Gastroesophageal sphincter (tissue), 4 donors: ENCODE results near the gene AGBL1. TPM values are rescaled to one million over a fixed set of nuclear protein-coding genes. Genes with fewer than 3 reads are reported as not detected.

ENCODE experiments used
- ATAC-seq: fragments of 150-250 bp; one replicate; pipeline ENCODE4 v1.9.1; 2016; ENCODE audit warnings: mild to moderate bottlenecking, moderate library complexity
- H3K27ac ChIP-seq, 4 donors: fragments of 200-600 bp; sonication (generic) in 3 of 4; 1 replicate in 3 of 4; 2 replicates in 1 of 4; pipeline ENCODE4 v1.5.1; 2016 to 2019
- H3K27me3 ChIP-seq: fragments of 200-600 bp; sonication (generic); one replicate; pipeline ENCODE4 v1.5.1; 2019
- H3K36me3 ChIP-seq, 2 donors: fragments of 200-600 bp; sonication (generic); one replicate each; pipeline ENCODE4 v1.5.1; 2019; ENCODE audit warnings: control low read depth in 1 of 2
- H3K4me1 ChIP-seq, 3 donors: fragments of 200-600 bp; sonication (generic); 1 replicate in 2 of 3; 2 replicates in 1 of 3; pipeline ENCODE4 v1.5.1; 2016 to 2019; ENCODE audit warnings: control low read depth in 2 of 3
- H3K4me3 ChIP-seq, 2 donors: fragments of 200-600 bp; sonication (generic); one replicate each; pipeline ENCODE4 v1.5.1; 2019; ENCODE audit warnings: mild to moderate bottlenecking in 1 of 2, moderate library complexity in 1 of 2
- H3K9me3 ChIP-seq, 3 donors: fragments of 200-600 bp; sonication (generic); one replicate each; pipeline ENCODE4 v1.5.1; 2017 to 2019; ENCODE audit warnings: control low read depth in 2 of 3
- EP300 ChIP-seq: sonication (generic); formaldehyde crosslinking; IDR thresholded peaks from one replicate; pipeline ENCODE4 v1.6.1; 2017; ENCODE audit warnings: antibody characterized with exemption, mild to moderate bottlenecking
- POLR2A ChIP-seq, 2 donors: fragments of 450-650 bp; IDR thresholded peaks; one replicate each; pipeline ENCODE4 v1.6.1; 2017; ENCODE audit warnings: antibody characterized with exemption in 2 of 2, mild to moderate bottlenecking in 2 of 2, moderate library complexity in 1 of 2
- POLR2AphosphoS5 ChIP-seq: sonication (generic); formaldehyde crosslinking; IDR thresholded peaks from one replicate; pipeline ENCODE4 v1.6.1; 2017; ENCODE audit warnings: antibody characterized with exemption
- WGBS, 2 donors: methylation state at CpG; one replicate each; pipeline ENCODE4 v1.1.5; 2018; ENCODE audit warnings: low coverage in 1 of 2; 5-methylcytosine and 5-hydroxymethylcytosine counted together
- total RNA-seq, 4 donors: library from RNA; depleted of rRNA; stranded (reverse); fragments of >200 nt; gene quantifications; one replicate each; pipeline ENCODE4 v1.1.0, GENCODE V29; 2016
- TF ChIP-seq, protein P1 (sequence below), 4 experiments: fragments of 200-600 bp in 2 of 4; fragments of 450-650 bp in 2 of 4; sonication (generic) in 1 of 4; IDR thresholded peaks; one replicate each; pipeline ENCODE4 v1.5.1; 2017 to 2019; ENCODE audit warnings: antibody characterized with exemption in 4 of 4, mild to moderate bottlenecking in 2 of 4, moderate library complexity in 2 of 4

AGBL1 gene
- total RNA-seq, 4 donors from 2014 or later, result 0.12 to 0.13 TPM; not detected in 2

DNA sequence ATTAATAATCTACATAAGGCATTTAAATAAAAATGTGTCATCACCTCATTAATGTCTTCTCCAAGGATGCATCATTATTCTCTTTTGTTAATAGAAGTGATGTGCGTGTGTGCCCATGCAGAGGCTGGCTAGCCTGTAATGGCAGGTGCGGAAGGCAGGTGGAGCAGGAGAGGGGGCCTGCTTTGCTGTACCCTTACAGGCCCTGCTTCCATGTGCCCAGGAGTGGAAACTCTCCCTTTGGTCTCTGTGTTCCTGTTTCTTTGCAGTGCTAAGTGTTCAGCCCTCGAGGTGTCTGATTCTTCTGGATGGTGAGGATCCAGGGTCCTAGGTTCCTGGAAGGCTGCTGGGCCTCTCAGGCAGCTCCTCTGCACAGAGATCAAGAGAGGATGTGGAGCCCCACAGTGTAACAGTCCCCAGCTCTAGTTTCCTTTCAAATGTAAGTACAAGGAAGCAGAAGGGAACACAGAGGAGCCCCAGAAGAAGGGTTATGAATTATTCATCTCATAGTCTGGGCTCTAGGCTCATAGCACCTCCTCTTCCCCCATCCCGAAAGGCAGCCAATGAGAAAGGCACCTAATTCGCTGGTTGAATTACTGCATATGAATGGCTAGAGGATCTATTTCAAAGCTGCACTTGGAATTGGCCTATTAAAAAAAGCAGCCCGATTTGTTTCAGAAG is 39.2 kb upstream of the AGBL1 start:
- ATAC-seq, result no peak
- Histone ChIP-seq H3K27ac (no peak overlapping the region), H3K9me3 (no peaks in the 10 kb centered on the region), H3K4me1 (no peaks in the 10 kb centered on the region), H3K27me3 (peaks cover 8% of the 10 kb centered on the region), H3K4me3 (no peak overlapping the region), H3K36me3 (no peaks in the 10 kb centered on the region)
- 73 to 92% methylated on average over 4 to 5 of the region's 6 CpGs for WGBS, 2 donors
- TF ChIP-seq POLR2A (IDR thresholded peaks at IDR 0.05), result no peak
- TF ChIP-seq, protein P1, sequence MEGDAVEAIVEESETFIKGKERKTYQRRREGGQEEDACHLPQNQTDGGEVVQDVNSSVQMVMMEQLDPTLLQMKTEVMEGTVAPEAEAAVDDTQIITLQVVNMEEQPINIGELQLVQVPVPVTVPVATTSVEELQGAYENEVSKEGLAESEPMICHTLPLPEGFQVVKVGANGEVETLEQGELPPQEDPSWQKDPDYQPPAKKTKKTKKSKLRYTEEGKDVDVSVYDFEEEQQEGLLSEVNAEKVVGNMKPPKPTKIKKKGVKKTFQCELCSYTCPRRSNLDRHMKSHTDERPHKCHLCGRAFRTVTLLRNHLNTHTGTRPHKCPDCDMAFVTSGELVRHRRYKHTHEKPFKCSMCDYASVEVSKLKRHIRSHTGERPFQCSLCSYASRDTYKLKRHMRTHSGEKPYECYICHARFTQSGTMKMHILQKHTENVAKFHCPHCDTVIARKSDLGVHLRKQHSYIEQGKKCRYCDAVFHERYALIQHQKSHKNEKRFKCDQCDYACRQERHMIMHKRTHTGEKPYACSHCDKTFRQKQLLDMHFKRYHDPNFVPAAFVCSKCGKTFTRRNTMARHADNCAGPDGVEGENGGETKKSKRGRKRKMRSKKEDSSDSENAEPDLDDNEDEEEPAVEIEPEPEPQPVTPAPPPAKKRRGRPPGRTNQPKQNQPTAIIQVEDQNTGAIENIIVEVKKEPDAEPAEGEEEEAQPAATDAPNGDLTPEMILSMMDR (IDR thresholded peaks at IDR 0.05), result no peak
- no peak for TF ChIP-seq EP300
- no peak for TF ChIP-seq POLR2AphosphoS5

DNA sequence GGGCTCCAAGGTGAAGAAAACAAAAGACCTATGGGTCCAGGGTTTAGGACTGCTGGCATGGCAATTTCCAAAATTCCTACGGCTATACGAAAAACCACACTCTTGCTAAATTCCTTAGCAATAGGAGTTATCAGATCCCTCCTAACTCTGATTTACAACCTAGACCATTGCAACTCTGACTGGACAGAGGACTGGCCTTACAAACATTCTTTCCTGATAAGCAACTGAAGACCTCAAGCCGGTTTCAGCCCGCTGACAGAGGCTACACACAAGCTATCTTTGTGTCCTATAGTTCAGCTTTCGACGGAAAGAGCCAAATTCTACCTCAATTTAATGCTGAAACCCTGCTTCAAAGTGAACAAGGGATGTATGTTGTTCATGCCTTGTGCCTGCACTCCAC is 38.3 kb upstream of the AGBL1 start:
- TF ChIP-seq POLR2A (IDR thresholded peaks at IDR 0.05), result no peak
- TF ChIP-seq EP300, result no peak
- no peak for TF ChIP-seq POLR2AphosphoS5
- TF ChIP-seq, protein P1 (IDR thresholded peaks at IDR 0.05), result no peak
- no peak for ATAC-seq
- Histone ChIP-seq H3K27ac (no peak overlapping the region), H3K36me3 (no peaks in the 10 kb centered on the region), H3K9me3 (no peaks in the 10 kb centered on the region), H3K27me3 (peaks cover 8% of the 10 kb centered on the region), H3K4me3 (no peak overlapping the region), H3K4me1 (no peaks in the 10 kb centered on the region)
- 51 to 60% methylated on average over 6 of the region's 6 CpGs for WGBS, 2 donors

DNA sequence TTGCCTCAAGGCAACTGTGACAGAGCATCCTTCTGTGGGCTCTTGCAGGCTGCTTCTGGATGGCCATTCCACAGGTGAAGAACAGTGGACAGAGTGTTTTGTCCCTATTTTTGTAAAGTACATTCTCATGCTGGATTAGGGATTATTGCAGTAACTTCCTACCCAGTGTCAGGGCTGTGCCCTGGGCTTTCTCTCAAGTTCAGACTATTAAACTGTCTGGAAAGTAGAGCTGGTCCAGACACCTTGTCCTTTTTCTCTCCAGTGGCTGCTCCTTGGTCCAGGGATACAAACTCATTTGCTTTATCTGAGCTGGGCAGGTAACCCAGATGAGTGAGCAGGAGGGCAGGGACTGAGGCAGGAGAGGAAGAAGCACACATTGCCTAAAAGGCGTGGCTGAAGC is 37.4 kb upstream of the AGBL1 start:
- Histone ChIP-seq H3K4me1 (no peaks in the 10 kb centered on the region), H3K36me3 (no peaks in the 10 kb centered on the region), H3K27me3 (peaks cover 8% of the 10 kb centered on the region), H3K9me3 (no peaks in the 10 kb centered on the region), H3K27ac (no peak overlapping the region), H3K4me3 (no peak overlapping the region)
- 100% methylated on average over 1 of the region's 1 CpG for WGBS, 2 donors
- ATAC-seq, result no peak
- TF ChIP-seq EP300 (no peak), POLR2AphosphoS5 (no peak), POLR2A (IDR thresholded peaks at IDR 0.05) (no peak)
- TF ChIP-seq, protein P1 (IDR thresholded peaks at IDR 0.05), result no peak

DNA sequence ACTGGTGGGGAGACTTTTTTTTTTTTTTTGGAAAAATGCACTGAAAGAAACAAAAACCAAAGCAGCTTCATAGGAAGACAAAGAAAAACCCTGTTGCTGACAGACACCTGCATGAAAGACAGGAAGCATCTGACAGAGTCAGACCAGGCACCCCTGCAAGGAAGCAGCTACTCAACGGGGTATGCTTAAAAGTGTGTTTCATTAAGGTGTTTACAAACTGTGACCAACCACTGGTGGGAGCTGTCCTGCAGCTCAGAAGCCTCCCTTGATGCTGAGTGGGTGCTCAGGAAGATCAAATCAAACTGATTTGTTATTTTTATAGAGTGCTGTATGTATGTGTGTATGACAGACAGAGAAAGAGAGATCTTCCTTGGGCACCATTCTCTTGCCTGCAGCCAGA is 34.7 kb upstream of the AGBL1 start:
- 20 to 33% methylated on average over 1 of the region's 1 CpG for WGBS, 2 donors
- Histone ChIP-seq H3K27ac (no peak overlapping the region), H3K27me3 (peaks cover 8% of the 10 kb centered on the region), H3K4me1 (no peaks in the 10 kb centered on the region), H3K36me3 (no peaks in the 10 kb centered on the region), H3K9me3 (no peaks in the 10 kb centered on the region), H3K4me3 (no peak overlapping the region)
- ATAC-seq, result no peak
- no peak for TF ChIP-seq POLR2A (IDR thresholded peaks at IDR 0.05)
- TF ChIP-seq EP300, result no peak
- no peak for TF ChIP-seq POLR2AphosphoS5
- TF ChIP-seq, protein P1 (IDR thresholded peaks at IDR 0.05), result no peak

DNA sequence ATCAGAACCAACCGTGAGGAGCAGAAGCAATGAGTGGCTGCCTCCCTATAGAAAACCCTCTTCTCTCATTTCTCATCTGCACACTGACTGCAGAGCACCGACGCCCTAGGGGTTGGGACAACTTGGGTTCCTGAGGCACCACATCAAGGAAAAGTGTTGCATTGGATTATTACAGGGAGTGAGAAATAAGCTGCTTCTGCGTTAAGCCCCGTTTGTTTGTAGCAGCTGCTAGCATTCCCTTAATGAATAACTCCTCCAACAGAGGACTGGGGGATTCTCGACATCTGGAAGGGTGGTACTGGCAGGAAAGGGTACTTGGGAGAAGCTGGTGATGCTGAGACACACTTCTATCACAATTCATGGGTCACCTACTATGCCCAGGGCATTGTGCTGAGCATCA is 25.3 kb upstream of the AGBL1 start:
- Histone ChIP-seq H3K4me3 (no peak overlapping the region), H3K9me3 (no peaks in the 10 kb centered on the region), H3K36me3 (no peaks in the 10 kb centered on the region), H3K4me1 (no peaks in the 10 kb centered on the region), H3K27ac (no peak overlapping the region), H3K27me3 (no peaks in the 10 kb centered on the region)
- 51 to 68% methylated on average over 2 to 4 of the region's 6 CpGs for WGBS, 2 donors
- TF ChIP-seq POLR2AphosphoS5 (no peak), POLR2A (IDR thresholded peaks at IDR 0.05) (no peak)
- ATAC-seq, result no peak
